Stimulated activated CD4-positive, alpha-beta T cell treated with anti-CD3 and anti-CD28 coated beads, Interleukin-15, amount 100 ng/mL, for 1 hour (primary cell): ENCODE data around the gene MRPS27.

ENCODE experiments used
- DNase-seq, 2 donors: peaks; one replicate each; pipeline ENCODE4 v3.0.0-alpha.2; 2020; ENCODE audit warnings: low read depth in 1 of 2, low spot score in 1 of 2

The MRPS27 gene

DNA sequence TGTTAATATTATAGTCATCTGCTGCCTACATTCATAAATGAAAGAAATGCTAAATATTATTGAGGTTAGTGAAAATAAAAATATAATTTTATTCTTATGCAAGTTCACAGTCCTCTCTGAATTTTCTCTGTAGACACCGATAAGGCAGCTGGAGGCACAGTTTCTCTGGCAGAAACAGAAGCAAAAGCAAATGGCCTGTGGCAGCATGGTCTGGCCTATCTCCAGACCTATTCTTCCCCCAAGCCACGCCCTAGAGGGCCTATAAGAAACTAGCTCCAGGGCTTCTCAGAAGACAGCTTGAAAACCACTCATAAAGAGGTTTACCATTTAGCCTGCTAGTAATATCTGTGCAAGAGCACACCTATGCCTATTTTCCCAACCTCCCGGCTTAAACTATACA is 28.4 kb downstream of the MRPS27 start:
- no peak for DNase-seq

DNA sequence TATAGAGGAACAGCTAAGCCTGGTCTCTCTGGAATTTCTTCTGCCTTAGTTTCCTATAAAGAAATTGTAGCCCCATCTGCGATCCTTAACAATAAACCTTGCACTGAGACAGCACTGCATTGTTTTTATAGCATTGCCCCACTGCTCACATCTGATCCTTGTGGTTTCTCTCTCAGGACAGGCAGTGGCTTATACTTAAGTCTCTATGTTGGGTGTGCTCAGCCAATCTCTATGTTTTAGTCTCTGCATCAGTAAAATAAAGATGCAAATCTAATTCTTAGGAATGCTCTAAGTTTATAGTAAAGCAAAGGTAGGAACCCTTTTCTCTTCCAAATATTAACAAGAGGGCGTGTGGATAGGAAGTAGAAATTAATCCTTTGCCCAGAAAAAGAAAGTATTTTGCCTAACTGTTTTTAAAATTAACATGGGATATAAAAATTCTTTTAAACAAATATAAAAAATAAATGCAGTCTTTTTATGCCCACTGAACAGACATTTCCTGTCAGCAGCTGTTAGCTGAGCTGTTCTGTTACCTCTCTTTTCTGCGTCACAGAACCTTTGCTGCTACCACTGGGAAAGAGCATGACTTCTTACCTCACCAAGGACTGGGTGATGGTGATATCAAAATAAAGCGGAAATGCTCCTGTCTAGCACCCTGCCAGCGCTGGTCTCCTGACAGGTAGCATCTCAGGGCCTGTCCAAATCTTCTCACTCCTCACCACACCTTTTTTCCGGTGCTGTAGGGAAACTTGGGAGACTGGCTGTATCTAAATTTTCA is 29.5 kb downstream of the MRPS27 start:
- DNase-seq: no peak

DNA sequence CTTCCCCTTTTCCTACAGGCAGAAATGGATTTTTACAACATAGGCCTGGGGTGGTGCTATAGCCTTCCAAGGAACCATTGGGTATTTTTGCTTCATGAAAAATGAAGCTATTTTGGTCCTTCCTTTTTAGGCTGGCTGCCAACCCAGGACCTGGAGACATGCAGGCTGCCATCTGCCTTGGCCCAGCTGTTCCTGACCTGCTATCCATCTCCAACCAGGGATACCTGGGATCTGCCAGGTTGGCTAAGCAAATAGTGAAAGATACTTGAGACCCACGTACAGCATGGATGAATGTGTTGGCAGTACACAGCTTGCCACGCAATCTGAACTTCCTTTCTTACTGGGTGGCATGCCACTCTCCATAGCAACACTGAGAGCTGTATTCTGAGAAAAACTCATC is 31.1 kb downstream of the MRPS27 start:
- DNase-seq: no peak

DNA sequence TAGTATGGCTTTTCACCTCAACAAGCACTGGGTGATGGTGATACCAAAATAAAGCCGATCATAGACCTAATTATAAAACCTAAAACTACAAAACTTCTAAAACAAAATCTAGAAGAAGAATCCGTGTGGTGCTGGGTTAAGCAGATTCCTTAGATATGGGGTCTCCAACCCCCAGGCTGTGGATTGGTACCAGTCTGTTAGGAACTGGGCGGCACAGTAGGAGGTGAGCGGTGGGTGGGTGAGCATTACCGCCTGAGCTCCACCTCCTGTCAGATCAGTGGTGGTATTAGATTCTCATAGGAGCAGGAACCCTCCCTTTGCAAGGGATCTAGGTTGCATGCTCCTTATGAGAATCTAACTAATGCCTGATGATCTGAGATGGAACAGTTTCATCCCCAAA is 33.2 kb downstream of the MRPS27 start:
- no peak for DNase-seq

DNA sequence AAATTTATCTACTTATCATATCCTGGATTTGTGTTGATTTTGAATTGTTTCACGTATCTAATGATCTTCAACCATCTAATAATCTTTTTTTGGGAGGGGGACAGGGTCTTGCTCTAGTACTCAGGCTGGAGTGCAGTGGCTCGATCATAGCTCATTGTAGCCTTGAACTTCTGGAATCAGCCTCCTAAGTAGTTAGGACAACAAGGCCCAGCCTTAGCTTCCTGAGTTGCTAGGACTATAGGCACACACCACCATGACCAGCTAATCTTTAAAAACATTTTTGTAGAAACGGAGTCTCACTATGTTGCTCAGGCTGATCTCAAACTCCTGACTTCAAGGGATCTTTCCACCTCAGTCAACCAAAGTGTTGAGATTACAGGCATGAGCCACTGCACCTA is 34.6 kb downstream of the MRPS27 start:
- DNase-seq: no peak

DNA sequence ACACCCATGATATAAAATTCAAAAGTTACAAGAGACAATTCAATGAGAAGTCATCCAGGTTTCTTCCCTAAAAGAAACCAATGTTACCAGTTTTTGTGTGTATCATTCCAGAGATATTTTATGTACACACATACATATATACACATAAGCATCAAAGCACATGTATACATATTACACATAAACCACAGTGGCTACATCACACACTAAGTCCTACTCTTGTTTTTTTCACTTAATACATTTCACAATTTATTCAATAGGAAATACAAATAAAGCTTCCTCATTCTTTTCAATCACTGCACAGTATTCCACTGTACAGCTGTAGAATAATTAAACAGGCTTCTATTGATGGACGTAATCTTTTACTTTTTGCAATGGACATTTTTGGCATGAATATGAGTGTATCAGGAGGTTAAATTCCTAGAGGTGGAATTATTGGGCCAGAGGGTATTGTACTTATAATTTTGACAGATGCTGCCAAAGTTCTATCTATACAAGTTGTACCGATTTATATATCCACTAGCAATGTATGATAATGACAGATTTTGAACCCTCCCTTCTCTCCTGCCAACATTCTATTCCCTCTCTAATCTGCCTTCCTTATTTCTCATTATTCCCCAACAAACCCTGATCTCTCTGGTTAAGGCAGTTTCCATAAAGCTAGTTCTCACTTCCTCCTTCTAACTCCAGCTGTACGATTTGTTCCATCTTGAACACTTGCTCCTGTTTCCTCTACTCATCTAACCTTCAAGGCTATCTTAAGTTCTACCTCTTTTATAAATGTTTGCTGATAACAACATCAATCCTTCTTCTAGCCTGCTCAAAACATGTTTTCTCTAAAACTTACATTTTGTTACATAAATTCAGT is 35.2 kb downstream of the MRPS27 start:
- no peak for DNase-seq

DNA sequence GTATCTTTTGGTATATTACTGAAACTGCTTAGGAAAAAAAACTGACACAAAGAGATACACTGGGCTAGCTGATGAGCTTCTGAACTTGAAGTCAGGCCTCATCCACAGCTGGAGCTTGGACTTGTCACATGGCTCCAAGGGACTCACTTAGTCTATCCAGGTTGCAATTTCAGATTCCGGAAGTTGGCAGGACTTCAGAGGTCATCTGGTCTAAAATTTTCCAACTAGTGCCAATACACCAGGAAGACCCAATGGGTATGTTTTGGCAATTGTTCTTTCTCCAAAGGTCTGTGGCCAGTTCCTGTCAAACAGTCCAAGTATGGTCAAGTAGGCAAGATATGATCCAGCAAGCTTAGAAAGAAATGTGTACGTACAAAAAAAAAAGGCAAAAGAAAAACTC is 36.7 kb downstream of the MRPS27 start:
- no peak for DNase-seq

DNA sequence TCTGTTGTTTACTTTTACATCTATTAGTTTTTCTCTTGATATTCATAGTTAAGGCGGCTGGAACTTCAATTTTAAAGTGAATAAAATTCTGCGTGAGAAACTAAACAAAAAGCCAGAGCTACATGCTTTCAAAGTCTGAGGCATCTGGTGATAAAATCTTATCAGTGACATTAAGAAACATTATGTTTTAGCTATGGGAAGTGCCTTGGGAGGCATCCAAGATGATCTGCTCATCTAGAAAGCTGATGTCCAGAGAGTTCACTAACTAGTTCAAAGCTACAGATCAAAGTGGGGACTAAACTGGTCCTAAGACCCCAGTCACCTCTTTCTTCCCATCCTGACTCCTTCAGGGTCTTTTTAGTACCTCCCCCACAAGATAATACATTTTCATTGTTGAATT is 37.2 kb downstream of the MRPS27 start:
- DNase-seq: no peak

DNA sequence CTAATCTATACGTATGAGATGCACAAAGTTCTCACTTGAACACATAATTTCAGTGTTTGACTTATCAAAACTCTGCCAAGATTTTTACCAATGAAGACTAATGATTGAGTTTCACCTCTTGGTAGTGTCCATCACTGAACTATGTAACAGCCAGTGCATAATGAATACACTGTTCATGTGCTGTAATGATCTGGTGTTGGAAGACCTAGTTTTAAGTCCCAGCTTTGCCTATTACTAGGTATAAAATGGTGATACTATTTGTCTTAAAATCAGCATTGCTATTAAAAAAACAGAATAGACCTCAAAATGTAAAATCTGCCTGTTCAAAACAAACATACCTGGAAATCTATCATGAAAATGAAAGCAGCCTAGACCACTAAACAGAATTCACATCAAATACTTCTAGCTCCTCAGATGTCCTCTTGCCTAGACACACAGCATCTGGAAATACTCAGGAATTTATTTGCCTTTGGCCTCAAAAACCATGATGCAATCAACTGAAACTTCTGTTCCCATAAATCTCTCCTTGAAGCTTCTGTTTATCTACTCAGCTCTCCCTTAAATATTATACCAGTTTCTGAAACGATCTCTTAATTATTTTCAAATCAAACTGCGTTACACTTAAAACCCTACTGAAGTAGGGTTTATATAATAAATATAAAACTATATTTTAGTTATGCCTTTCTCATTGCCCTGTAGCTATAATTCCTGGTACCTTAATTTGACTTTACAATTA is 38.1 kb downstream of the MRPS27 start:
- no peak for DNase-seq

DNA sequence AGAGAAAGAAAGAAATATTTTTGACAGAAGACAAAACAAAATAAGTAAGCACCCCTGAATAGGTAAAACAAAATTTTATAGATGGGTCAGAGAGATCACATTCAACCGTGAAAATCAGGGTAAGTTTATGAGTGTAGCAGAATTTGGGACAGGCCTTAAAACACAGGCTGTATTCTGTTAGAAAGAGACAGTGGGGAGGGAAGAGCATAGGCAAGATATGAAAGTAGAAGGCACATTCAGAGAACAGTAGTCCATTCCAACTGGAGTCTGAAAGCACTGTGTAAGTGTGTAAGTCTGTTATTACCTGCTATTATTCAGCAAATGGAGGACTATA is 38.6 kb downstream of the MRPS27 start:
- DNase-seq: no peak

DNA sequence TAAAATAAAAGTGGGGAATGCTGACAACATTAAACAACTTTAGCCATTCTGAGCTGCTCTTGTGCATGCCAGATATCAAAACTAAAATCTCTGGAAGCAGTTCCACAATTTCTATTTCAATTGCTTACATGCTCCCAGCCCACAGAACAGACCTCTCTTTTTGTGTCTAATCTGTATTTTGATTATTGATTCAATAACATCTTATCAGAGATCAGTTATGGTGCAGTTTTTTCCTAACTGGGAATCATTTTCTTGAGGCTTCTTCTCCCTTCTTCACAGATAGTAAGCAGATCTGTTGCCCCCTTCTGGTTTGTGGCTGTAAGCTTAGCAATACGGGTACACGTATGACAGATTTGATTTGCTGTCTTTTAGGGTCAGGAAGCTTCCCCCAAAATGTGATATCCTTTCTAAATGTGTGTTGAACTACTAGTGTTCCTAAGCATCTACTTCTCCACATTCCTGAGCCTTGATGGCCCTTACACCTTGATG is 39.4 kb downstream of the MRPS27 start:
- no peak for DNase-seq

DNA sequence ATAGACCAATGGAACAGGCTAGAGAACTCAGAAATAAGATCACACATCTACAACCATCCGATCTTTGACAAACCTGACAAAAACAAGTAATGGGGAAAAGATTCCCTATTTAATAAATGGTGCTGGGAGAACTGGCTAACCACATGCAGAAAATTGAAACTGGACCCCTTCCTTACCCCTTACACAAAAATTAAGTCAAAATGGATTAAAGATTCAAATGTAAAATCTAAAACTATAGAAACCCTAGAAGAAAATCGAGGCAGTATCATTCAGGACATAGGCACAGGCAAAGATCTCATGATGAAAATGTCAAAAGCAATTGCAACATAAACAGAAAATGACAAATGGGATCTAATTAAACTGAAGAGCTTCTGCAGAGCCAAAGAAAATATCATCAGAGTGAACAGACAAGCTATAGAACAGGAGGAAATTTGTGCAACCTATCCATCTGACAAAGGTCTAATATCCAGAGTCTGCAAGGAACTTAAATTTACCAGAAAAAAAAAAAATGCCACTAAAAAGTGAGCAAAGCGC is 43.8 kb downstream of the MRPS27 start:
- no peak for DNase-seq

DNA sequence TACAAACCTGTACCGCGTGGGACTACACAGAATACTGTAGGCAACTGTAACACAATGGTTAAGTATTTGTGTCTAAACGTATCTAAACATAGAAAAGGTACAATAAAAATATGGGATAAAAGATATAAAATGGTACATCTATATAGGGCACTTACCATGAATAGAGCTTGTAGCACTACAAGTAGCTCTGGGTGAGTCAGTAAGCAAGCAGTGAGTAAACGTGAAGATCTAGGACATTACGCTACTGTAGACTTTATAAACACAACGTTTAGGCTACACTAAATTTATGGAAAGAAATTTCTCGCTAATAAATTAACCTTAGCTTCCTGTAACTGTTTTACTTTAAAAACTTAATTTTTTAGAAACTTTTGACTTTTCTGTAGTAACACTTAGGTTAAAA is 46.5 kb downstream of the MRPS27 start:
- no peak for DNase-seq

DNA sequence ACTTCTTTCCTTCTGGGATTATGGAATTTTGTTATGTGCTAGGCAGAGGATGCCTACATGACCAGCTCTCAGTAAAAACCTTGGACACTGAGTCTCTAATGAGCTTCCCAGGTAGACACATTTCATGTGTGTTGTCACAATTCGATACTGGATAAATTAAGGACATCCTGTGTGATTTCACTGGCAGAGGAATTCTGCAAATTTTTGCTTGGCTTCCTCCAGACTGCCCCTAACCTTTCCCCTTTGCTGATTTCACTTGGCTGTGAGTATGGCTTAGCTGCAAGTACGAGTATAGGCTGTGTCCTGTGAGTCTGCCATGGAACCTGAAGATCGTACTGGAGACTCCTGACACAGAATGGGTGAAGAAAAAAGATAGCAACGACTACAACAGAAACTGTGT is 47.6 kb downstream of the MRPS27 start:
- no peak for DNase-seq

DNA sequence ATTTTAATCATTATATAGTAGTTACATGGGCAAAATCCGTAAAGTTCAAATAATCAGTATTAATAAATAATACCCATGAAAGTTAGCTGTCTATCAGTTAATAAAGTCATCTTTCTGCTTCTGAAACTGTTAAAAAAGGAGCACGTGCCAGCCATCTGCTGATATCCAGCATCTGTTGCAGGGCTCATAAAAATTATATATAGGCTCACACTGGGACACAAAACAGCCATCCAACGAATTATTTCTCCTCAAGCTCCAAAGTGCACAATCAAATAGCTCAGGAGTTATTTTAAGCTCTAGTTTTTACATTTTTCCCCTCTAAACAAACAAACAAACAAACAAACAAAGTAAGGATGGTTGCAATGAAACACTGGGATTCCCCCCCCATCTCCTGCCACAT is 48.3 kb downstream of the MRPS27 start:
- no peak for DNase-seq

DNA sequence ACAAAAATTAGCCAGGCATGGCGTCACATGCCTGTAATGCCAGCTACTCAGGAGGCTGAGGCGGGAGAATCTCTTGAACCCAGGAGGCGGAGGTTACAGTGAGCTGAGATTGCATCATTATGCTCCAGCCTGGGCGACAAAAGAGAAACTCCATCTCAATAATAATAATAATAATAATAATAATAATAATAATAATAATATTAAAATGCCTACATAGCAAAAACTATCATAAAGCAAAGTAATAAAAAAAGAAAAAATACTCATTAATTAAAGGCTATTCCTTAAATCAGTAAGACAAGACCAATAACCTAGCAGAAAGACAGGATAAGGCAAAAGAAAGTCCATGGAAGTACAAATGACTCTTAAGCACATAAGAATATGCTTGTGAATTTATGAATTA is 50.0 kb downstream of the MRPS27 start:
- no peak for DNase-seq

DNA sequence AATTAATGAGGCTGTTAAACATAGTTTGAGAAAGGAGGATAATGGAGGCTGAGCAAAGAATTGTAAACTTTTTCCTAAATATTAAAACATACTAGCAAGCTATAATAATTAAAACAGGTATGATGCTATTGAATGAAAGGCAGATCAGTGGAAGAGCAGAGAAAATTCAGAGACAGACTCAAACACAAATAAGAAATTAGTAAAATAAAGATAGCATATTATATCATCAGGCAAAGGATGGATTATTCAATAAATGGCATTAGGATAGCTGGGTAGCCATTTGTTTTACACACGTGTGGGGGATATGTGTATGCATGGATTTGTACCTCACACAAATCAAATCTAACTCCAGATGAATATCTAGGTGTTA is 50.6 kb downstream of the MRPS27 start:
- DNase-seq: no peak

DNA sequence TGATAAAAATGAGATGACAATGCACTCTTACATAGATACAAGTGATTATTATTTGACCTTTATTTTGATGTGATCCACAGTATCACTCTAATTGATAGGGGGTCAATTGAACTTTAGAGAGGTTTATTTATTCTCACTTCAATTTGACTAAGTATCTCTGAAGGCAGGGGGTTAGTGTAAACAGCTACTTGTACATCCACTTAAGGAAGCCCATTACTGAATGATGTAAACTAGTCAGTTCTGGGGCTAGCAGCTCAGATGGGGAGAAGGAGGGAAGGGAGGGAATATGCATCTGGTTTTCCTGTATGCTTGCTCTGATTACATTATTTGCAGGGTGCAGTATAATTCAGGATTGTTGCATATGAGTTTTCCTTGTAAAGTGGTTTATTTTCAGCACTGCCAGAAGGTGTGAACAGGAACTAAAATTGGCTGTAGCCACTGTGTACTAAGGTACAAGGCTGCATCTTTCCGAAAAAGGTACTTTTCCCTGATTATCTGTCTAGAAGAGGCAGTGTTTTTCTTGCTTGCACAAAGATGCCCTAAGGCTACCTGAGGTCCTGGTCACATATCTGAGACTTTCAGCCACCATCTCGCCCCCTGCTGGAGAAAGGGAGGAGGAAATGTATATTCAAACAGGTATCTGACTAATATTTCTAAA is 51.2 kb downstream of the MRPS27 start:
- DNase-seq: peak in 1 of 2 donors; percentile 3

DNA sequence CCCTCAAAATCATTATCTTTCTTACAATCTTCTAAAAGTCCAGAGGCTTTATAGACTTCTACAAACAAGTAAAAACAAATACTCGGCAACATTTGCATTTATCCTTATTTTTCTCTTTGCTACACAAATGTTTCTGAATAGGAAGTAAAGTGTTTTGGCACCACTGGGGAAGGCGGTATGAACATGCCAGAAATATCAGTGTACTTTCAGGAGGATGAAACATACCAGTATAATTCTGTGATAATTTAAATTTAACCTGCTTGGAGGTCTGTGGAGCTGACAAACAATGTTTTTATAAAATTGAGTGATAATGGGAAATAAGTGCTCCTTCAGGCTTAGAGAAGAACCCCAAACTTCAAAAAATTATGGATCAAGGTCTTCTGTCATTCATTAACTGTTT is 51.8 kb downstream of the MRPS27 start:
- DNase-seq: no peak

DNA sequence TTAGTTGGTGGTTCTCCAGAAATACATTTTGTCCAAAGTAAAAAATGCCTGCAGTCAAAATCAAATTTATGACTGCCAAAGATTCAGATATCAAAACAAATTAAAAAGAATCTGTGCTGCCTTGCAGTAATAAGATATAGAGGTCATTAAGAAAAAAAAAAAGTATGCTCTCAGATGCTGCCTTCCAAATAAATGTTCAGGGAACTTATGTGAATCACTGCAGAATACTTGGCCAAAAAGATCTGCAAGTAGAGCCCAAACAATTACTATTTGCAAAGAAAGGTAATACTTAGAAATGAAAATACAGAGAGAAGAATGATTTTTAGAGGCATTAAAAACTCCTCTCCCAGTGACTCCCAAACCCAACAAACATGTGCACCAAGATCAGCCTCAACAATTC is 52.4 kb downstream of the MRPS27 start:
- no peak for DNase-seq

DNA sequence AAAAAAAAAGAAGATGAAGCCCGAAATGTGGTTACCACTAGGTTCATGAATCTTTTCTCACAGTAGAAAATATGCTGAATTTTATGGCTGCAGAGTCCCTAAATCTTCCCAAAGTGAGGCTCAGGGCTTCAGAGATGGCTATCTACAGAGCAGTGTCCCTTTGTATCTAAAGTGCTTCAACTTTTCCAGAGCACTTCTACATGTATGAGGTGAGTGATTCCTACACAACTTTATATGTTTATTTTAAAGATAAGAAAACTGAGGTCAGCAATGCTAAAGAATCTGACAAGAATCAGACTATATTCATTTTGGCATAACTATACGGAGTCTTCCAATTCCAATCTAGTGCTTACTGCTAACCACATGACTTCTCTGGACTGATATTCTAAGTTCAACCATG is 53.2 kb downstream of the MRPS27 start:
- no peak for DNase-seq
